Measurements from ENCODE around the gene GRK5.
A peak's percentile ranks its signal among the peaks of the same experiment; 100 is the strongest.

GRK5 gene

DNA sequence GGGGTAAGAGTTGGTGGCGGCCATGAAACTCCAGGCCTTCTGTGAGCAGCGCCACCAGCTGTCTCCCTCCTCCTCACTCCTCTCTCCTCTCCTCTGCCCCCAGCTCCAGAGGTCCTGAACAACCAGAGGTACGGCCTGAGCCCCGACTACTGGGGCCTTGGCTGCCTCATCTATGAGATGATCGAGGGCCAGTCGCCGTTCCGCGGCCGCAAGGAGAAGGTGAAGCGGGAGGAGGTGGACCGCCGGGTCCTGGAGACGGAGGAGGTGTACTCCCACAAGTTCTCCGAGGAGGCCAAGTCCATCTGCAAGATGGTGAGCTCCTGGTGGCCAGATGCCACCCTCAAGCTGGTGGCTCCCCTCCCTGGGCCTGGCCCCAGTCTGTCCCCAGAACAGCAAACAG lies 236.1 kb downstream of the GRK5 start:
- Histone ChIP-seq H2AFZ (ENCODE audit: insufficient read depth, low read length, poor library complexity) (no peak overlapping the region), H3K4me1 (ENCODE audit: control insufficient read depth in 1 of 2, insufficient read depth in 2 of 2, low read length in 2 of 2) (no peaks in the 10 kb centered on the region), H3K4me2 (ENCODE audit: low read length) (no peak overlapping the region), H2BK12ac (ENCODE audit: low read length) (no peak overlapping the region), H3K27ac (ENCODE audit: low read depth, low read length) (no peak overlapping the region), H2BK120ac (ENCODE audit: insufficient read depth, low read length, poor library complexity) (no peak overlapping the region), H2AK5ac (ENCODE audit: low read length) (no peak overlapping the region), H4K91ac (ENCODE audit: low read depth, low read length) (no peak overlapping the region), H3K27me3 (ENCODE audit: insufficient read depth, low read length) (no peaks in the 10 kb centered on the region), H4K12ac (ENCODE audit: low read depth, low read length) (no peak overlapping the region), H3K36me3 (ENCODE audit: control insufficient read depth in 1 of 2, insufficient read depth in 2 of 2, low read length in 2 of 2) (no peaks in the 10 kb centered on the region), H4K8ac (ENCODE audit: low read depth, low read length) (no peak overlapping the region), H3K79me1 (ENCODE audit: low read length) (no peaks in the 10 kb centered on the region), H3K9ac (ENCODE audit: low read length) (no peak overlapping the region), H3K14ac (ENCODE audit: low read length) (no peak overlapping the region), H3K18ac (ENCODE audit: low read length) (no peak overlapping the region), H3K4me3 (ENCODE audit: low read depth, low read length) (no peak overlapping the region), H3K4ac (ENCODE audit: low read depth, low read length) (no peak overlapping the region), H3K9me3 (ENCODE audit: insufficient read depth, low read depth, low read length) (peaks cover 2% of the 10 kb centered on the region), H3K79me2 (ENCODE audit: control insufficient read depth, insufficient read depth, low read length, poor library complexity) (no peaks in the 10 kb centered on the region), H3K23ac (ENCODE audit: low read length) (no peak overlapping the region), H2BK5ac (ENCODE audit: low read depth, low read length, poor library complexity) (no peak overlapping the region)
- no peak for DNase-seq
- WGBS (ENCODE audit: extremely low coverage, insufficient coverage, insufficient read length), result no CpG with 5 or more reads among the region's 15 CpGs

DNA sequence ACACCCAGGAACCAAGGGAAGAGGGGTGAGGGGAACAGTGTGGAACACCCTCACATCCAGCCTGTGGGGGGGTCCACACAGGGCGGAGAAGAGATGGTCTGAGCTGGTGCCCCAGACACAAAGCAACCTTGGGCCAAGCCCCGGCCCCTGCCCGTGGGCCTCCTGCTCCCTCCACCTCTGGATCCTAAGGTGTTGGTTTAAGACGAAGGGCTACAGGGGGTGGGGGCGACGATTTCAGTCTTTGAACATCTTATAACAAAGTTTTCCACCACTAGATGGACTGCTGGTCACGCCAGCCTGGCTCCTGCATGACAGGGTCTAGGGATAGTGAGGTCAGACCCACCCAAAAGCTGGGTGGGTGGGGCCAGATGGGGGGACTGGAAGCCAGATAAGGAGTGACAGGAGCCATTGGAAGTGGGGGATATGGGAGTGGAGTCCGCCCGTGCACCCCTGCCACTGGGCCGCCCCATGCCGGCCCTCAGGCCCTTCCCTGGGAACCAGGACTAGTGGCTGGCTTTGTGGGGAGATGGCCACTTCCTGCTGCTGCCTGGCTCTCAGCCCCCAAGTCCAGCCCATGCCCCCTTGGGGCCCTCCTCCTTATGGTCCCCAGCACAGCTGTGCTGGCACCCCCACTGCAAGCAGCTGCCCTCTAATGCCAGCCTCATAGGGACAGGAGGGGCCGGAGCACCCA lies 236.7 kb downstream of the GRK5 start:
- Histone ChIP-seq H2BK12ac (ENCODE audit: low read length) (no peak overlapping the region), H3K9me3 (ENCODE audit: insufficient read depth, low read depth, low read length) (peaks cover 2% of the 10 kb centered on the region), H3K18ac (ENCODE audit: low read length) (no peak overlapping the region), H2BK5ac (ENCODE audit: low read depth, low read length, poor library complexity) (no peak overlapping the region), H3K23ac (ENCODE audit: low read length) (no peak overlapping the region), H4K8ac (ENCODE audit: low read depth, low read length) (no peak overlapping the region), H3K4me2 (ENCODE audit: low read length) (no peak overlapping the region), H3K36me3 (ENCODE audit: control insufficient read depth in 1 of 2, insufficient read depth in 2 of 2, low read length in 2 of 2) (no peaks in the 10 kb centered on the region), H2BK120ac (ENCODE audit: insufficient read depth, low read length, poor library complexity) (no peak overlapping the region), H2AK5ac (ENCODE audit: low read length) (no peak overlapping the region), H2AFZ (ENCODE audit: insufficient read depth, low read length, poor library complexity) (no peak overlapping the region), H3K4me3 (ENCODE audit: low read depth, low read length) (no peak overlapping the region), H3K9ac (ENCODE audit: low read length) (no peak overlapping the region), H3K27me3 (ENCODE audit: insufficient read depth, low read length) (no peaks in the 10 kb centered on the region), H3K79me2 (ENCODE audit: control insufficient read depth, insufficient read depth, low read length, poor library complexity) (no peaks in the 10 kb centered on the region), H4K91ac (ENCODE audit: low read depth, low read length) (no peak overlapping the region), H4K12ac (ENCODE audit: low read depth, low read length) (no peak overlapping the region), H3K4me1 (ENCODE audit: control insufficient read depth in 1 of 2, insufficient read depth in 2 of 2, low read length in 2 of 2) (no peaks in the 10 kb centered on the region), H3K79me1 (ENCODE audit: low read length) (no peaks in the 10 kb centered on the region), H3K14ac (ENCODE audit: low read length) (no peak overlapping the region), H3K4ac (ENCODE audit: low read depth, low read length) (no peak overlapping the region), H3K27ac (ENCODE audit: low read depth, low read length) (no peak overlapping the region)
- no peak for DNase-seq
- WGBS (ENCODE audit: extremely low coverage, insufficient coverage, insufficient read length), result no CpG with 5 or more reads among the region's 12 CpGs

DNA sequence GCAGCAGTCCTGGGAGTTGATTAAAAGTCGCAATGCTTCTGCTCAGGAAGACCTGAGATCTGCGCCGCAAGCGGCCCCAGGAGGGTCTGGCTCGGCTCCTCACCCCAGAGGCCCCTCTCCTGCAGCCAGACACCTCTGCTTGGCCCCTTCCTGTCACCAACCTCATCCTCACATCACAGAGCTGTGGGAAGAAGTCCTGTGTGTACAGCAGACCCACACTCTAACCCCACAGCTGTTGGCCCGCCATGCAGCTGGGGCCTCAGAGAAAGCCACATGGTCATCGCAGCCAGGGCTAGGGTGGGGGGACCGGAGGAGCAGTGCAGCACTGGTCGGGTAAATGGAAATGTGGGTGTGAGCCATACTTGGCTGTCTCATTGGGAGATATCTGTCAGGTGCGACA lies 237.5 kb downstream of the GRK5 start:
- Histone ChIP-seq H3K14ac (ENCODE audit: low read length) (no peak overlapping the region), H3K4me2 (ENCODE audit: low read length) (no peak overlapping the region), H4K12ac (ENCODE audit: low read depth, low read length) (no peak overlapping the region), H3K79me2 (ENCODE audit: control insufficient read depth, insufficient read depth, low read length, poor library complexity) (no peaks in the 10 kb centered on the region), H3K4me3 (ENCODE audit: low read depth, low read length) (no peak overlapping the region), H3K9me3 (ENCODE audit: insufficient read depth, low read depth, low read length) (peaks cover 2% of the 10 kb centered on the region), H4K8ac (ENCODE audit: low read depth, low read length) (no peak overlapping the region), H3K36me3 (ENCODE audit: control insufficient read depth in 1 of 2, insufficient read depth in 2 of 2, low read length in 2 of 2) (no peaks in the 10 kb centered on the region), H2BK12ac (ENCODE audit: low read length) (no peak overlapping the region), H2AFZ (ENCODE audit: insufficient read depth, low read length, poor library complexity) (no peak overlapping the region), H3K23ac (ENCODE audit: low read length) (no peak overlapping the region), H2AK5ac (ENCODE audit: low read length) (no peak overlapping the region), H2BK120ac (ENCODE audit: insufficient read depth, low read length, poor library complexity) (no peak overlapping the region), H4K91ac (ENCODE audit: low read depth, low read length) (no peak overlapping the region), H3K79me1 (ENCODE audit: low read length) (no peaks in the 10 kb centered on the region), H3K4ac (ENCODE audit: low read depth, low read length) (no peak overlapping the region), H3K9ac (ENCODE audit: low read length) (no peak overlapping the region), H3K27ac (ENCODE audit: low read depth, low read length) (no peak overlapping the region), H3K27me3 (ENCODE audit: insufficient read depth, low read length) (no peaks in the 10 kb centered on the region), H3K18ac (ENCODE audit: low read length) (no peak overlapping the region), H3K4me1 (ENCODE audit: control insufficient read depth in 1 of 2, insufficient read depth in 2 of 2, low read length in 2 of 2) (no peaks in the 10 kb centered on the region), H2BK5ac (ENCODE audit: low read depth, low read length, poor library complexity) (no peak overlapping the region)
- no peak for DNase-seq
- WGBS (ENCODE audit: extremely low coverage, insufficient coverage, insufficient read length), result no CpG with 5 or more reads among the region's 10 CpGs

DNA sequence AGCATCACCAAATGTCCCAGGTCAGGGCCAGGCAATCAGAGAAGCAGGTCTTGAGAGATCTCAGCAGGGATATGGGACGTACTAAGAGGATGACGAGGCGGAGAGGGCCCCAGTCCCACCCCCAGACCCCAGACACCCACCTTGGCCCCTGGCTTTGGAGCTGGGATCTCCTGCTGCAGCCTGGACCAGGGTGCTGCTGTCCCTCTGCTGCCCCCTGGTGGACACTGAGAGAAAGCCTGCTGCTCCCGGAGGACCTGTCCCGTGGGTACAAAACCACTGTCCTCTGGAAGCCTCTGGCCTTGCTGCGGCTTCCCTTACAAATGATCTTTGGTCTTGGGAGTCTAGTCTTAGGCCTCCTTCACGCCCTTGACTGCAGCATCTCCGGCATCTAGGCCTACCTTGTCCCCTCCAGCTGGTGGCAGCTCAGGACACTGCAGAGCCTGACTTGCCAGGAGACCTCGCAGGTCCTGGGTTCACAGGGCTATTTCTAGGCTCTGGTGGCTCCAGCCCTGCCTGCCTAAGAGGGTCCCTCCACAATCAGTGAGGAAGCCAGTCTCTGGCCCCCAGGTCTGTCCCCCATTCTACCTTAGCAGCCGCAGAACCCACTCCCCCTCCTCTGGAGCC lies 238.1 kb downstream of the GRK5 start:
- Histone ChIP-seq H4K91ac (ENCODE audit: low read depth, low read length) (no peak overlapping the region), H3K9ac (ENCODE audit: low read length) (no peak overlapping the region), H2BK12ac (ENCODE audit: low read length) (no peak overlapping the region), H3K4me2 (ENCODE audit: low read length) (no peak overlapping the region), H3K4ac (ENCODE audit: low read depth, low read length) (no peak overlapping the region), H3K14ac (ENCODE audit: low read length) (no peak overlapping the region), H3K79me2 (ENCODE audit: control insufficient read depth, insufficient read depth, low read length, poor library complexity) (no peaks in the 10 kb centered on the region), H3K79me1 (ENCODE audit: low read length) (no peaks in the 10 kb centered on the region), H2AFZ (ENCODE audit: insufficient read depth, low read length, poor library complexity) (no peak overlapping the region), H2BK5ac (ENCODE audit: low read depth, low read length, poor library complexity) (no peak overlapping the region), H3K23ac (ENCODE audit: low read length) (no peak overlapping the region), H3K4me3 (ENCODE audit: low read depth, low read length) (no peak overlapping the region), H3K18ac (ENCODE audit: low read length) (no peak overlapping the region), H2BK120ac (ENCODE audit: insufficient read depth, low read length, poor library complexity) (no peak overlapping the region), H3K36me3 (ENCODE audit: control insufficient read depth in 1 of 2, insufficient read depth in 2 of 2, low read length in 2 of 2) (no peaks in the 10 kb centered on the region), H3K27me3 (ENCODE audit: insufficient read depth, low read length) (no peaks in the 10 kb centered on the region), H3K27ac (ENCODE audit: low read depth, low read length) (no peak overlapping the region), H2AK5ac (ENCODE audit: low read length) (no peak overlapping the region), H4K12ac (ENCODE audit: low read depth, low read length) (no peak overlapping the region), H3K4me1 (ENCODE audit: control insufficient read depth in 1 of 2, insufficient read depth in 2 of 2, low read length in 2 of 2) (no peaks in the 10 kb centered on the region), H3K9me3 (ENCODE audit: insufficient read depth, low read depth, low read length) (peaks cover 2% of the 10 kb centered on the region), H4K8ac (ENCODE audit: low read depth, low read length) (no peak overlapping the region)
- WGBS (ENCODE audit: extremely low coverage, insufficient coverage, insufficient read length), result no CpG with 5 or more reads among the region's 10 CpGs
- DNase-seq, result peak; percentile 73 to 87
